Transverse colon (tissue), 4 donors: ENCODE measurements around the gene TMC7.

ENCODE experiments used
- POLR2A ChIP-seq: fragments of 450-650 bp; IDR thresholded peaks from one replicate; pipeline ENCODE4 v1.6.1; 2016; ENCODE audit warnings: antibody characterized with exemption, mild to moderate bottlenecking, moderate library complexity
- POLR2AphosphoS5 ChIP-seq, 3 donors: sonication (generic); formaldehyde crosslinking; IDR thresholded peaks; one replicate each; pipeline ENCODE4 v1.6.1; 2016; ENCODE audit warnings: antibody characterized with exemption in 3 of 3
- TF ChIP-seq, protein P1 (sequence below), 5 experiments: fragments of 200-600 bp in 3 of 5; fragments of 450-650 bp in 2 of 5; sonication (generic) in 3 of 5; IDR thresholded peaks; 1 replicate in 2 of 5; 2 replicates in 3 of 5; pipeline ENCODE4 v1.5.1; 2016 to 2017; ENCODE audit warnings: antibody characterized with exemption in 5 of 5, inconsistent platforms in 3 of 5, mild to moderate bottlenecking in 2 of 5, moderate library complexity in 1 of 5

DNA sequence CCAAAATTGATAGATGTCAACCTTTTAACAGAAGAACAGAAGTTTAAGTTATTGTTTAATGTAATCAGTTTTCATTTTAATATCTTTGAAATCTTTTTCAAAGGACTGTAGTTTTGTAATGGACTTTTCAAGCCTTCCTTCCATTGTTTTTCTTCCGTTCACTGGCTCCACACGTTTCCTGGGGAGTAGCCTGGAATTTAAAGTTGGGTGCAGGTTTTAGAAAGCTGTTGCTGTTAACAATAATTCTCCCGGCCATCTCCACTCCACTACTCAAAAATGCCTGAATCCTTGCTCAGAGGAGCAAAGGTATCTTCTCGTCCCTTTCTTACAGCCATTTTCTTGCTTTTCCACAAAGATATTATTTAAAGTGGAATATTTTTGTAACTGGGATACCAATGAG lies 79.0 kb downstream of the TMC7 start:
- TF ChIP-seq, protein P1, sequence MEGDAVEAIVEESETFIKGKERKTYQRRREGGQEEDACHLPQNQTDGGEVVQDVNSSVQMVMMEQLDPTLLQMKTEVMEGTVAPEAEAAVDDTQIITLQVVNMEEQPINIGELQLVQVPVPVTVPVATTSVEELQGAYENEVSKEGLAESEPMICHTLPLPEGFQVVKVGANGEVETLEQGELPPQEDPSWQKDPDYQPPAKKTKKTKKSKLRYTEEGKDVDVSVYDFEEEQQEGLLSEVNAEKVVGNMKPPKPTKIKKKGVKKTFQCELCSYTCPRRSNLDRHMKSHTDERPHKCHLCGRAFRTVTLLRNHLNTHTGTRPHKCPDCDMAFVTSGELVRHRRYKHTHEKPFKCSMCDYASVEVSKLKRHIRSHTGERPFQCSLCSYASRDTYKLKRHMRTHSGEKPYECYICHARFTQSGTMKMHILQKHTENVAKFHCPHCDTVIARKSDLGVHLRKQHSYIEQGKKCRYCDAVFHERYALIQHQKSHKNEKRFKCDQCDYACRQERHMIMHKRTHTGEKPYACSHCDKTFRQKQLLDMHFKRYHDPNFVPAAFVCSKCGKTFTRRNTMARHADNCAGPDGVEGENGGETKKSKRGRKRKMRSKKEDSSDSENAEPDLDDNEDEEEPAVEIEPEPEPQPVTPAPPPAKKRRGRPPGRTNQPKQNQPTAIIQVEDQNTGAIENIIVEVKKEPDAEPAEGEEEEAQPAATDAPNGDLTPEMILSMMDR (IDR thresholded peaks at IDR 0.05) = no peak
- TF ChIP-seq POLR2A (no peak), POLR2AphosphoS5 (IDR thresholded peaks at IDR 0.05) (no peak)
